Measurements from ENCODE around the gene EML5.

The EML5 gene

GRCh38 chr14:88614218-88614907, 178.4 kb downstream of the EML5 start:
- no peak for DNase-seq (ENCODE audit: low spot score)

DNA sequence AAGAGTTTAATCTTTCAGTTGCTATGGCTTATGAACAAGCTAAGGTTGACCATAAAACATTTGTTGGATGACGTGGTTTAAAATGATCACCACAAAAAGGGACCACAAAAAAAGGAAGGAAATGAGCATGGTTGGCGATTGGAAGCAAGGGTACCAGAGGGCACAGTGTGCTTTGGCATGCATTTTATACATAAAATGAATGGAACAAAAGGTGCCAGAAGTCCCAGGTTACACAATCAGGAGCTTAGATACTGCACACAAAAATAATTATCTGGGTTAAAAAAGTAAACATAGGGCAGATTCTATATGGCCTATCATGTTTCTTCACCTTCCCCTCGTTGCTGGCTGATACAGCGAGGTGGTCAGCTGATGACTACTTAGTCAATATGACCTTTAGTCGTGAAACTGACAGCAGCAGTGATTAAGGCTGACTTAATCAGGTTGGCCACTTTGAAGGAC, 179.2 kb downstream of the EML5 start:
- DNase-seq (ENCODE audit: low spot score), result no peak

GRCh38 chr14:88612981-88613380, 179.8 kb downstream of the EML5 start:
- no peak for DNase-seq (ENCODE audit: low spot score)

GRCh38 chr14:88611878-88612277, 180.9 kb downstream of the EML5 start:
- DNase-seq (ENCODE audit: low spot score), result no peak

GRCh38 chr14:88607829-88608228, 184.9 kb downstream of the EML5 start:
- no peak for DNase-seq (ENCODE audit: low spot score)

DNA sequence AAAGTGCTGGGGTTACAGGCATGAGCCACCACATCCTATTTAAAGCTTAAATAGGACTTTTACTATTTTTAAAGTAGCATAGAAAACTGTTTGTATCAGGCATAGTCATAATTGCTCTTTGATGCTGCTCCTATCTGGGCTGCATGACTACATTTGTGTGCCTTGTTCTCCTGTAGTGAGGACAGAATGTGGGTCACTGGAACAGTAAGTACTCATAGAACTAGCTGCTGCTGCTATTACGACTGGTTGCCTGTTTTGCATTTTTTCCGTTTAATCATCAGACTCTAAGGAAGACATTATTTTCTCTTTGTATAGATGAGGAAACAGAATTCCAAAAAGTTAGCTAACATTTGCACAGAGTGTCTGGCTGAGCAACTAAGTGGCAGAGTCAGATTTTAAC, 187.2 kb downstream of the EML5 start:
- no peak for DNase-seq (ENCODE audit: low spot score)

- no peak for DNase-seq (ENCODE audit: low spot score)
These were observed 188.5 kb downstream of the EML5 start for GRCh38 chr14:88604212-88604611.

GRCh38 chr14:88599761-88600439, 192.9 kb downstream of the EML5 start:
- no peak for DNase-seq (ENCODE audit: low spot score)

DNA sequence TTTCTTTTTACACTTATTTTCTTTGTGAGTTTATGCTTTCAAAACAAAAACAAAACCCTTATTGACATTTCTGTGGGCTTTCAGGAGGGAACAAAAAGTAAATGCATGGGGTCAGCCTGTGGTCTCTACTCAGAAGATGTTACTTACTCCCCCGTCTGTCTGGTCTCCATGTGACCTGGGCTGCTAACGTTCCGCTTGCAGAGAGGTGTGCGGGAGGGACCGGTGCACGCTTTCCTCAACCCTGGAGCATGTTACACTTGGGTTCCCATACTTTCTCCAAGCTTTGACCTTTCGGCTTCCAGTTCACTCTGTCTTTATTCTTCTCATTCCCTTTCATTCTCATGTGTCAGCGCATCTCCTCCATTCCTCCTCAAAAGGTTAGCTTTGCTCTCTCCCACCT, 193.4 kb downstream of the EML5 start:
- no peak for DNase-seq (ENCODE audit: low spot score)

DNA sequence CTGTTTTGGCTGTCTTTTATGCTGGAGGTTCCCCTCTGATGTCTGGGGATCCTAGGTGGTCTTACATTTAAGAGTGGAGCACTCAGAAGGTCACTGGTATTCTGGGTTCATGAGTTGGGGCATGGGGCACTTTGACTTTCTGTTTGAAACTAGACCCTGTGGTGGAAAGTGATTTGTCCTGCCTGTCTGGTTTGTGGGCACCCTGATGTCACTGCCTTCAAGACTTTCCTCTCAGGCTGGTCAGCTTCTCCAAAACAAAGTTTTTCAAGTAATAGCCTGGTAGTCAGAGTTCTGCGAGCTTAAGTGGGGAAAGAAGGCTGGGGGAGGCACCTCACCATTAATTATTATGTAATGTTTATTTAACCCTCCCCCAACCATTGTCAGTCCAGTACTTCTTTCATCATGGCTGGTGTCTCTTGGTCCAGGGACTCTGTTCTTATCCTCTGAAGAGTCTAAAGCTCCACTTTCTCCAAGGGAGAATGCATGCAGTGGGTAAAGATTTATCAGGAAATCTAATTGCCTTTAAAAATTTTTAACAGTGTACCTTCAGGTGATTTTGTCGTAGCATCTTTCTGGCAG, 194.6 kb downstream of the EML5 start:
- DNase-seq (ENCODE audit: low spot score), result no peak

GRCh38 chr14:88597601-88598000, 195.2 kb downstream of the EML5 start:
- DNase-seq (ENCODE audit: low spot score), result no peak

DNA sequence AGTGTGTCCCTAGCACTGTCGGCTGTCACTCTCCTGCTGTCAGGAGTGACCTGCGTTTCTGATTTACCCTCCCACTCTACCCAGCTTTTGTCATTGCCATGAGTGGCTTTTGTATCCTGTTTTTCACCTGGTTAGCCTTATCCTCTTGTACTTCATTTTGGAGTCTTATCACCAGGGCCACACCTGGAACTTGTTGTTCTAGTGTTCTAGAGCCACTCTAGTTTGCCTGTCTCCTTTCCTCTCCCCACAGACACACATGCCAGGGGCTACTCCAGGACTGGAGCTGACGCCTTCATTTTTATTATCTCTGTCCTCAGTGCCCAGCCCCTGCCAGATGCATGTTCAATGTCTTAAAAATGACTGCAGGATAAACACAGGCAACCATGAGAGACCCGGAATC, 195.7 kb downstream of the EML5 start:
- DNase-seq (ENCODE audit: low spot score), result no peak

GRCh38 chr14:88592031-88592430, 200.7 kb downstream of the EML5 start:
- DNase-seq (ENCODE audit: low spot score), result no peak

GRCh38 chr14:88590173-88590572, 202.6 kb downstream of the EML5 start:
- DNase-seq (ENCODE audit: low spot score), result no peak

DNA sequence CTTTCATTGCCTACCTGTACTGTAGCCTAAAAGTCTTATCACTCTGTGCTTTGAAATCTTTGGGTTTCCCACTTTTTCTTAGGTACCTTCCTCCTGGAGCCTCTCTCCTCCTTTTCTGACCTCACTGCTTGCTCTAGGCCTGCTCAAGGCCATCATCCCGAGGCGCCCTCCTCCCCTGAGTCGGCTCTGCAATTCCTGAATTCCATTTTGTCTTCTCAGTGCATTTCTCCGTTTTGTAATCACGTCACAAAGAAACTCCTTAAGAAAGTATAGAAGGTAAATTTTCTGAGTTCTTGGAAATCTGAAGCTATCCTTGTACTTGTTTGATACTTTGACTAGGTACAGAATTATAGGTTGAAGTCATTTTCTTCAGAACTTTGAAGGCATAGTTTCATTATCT, 204.7 kb downstream of the EML5 start:
- DNase-seq (ENCODE audit: low spot score), result no peak

DNA sequence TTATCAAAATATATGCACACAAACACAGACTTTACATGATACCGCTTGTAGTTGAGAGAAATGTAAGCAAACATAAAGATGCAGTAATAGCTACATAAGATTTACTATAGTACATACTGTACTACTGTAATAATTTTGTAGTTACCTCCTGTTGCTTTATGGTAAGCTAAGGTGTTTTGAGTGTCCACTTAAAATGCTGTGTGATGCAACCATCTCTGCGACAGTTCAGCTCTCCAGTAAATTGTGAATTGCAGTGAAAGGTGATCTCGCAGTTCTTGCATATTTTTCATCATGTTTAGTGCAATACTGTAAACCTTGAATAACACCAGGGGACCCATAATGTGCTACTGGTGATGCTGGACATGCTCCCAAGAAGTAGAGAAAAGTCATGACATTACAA, 208.3 kb downstream of the EML5 start:
- DNase-seq (ENCODE audit: low spot score), result no peak

- DNase-seq (ENCODE audit: low spot score), result no peak
These were observed 216.5 kb downstream of the EML5 start for GRCh38 chr14:88576222-88576621.

DNA sequence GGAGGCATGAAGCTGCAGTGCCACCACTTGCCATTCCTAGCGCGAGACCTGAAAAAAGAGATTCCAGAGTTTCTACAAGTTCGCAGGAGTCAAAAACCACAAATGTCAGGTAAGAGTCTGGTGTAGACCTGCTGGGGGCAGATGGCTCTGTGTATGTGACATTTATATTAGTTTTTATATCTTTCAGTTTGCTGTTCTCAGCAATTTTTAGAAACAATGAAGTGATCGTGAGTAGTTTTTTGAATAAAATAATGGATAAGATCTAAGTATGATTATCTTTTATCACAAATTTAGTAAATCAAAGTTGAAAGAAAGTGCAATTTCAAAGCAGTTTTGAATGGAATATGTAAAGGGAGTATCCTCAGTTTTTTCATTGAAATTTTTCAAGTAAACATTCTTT, 220.6 kb downstream of the EML5 start:
- no peak for DNase-seq (ENCODE audit: low spot score)

GRCh38 chr14:88568196-88568595, 224.6 kb downstream of the EML5 start:
- DNase-seq (ENCODE audit: low spot score), result no peak

- DNase-seq (ENCODE audit: low spot score), result no peak
These were observed 227.3 kb downstream of the EML5 start for GRCh38 chr14:88565427-88565826.

DNA sequence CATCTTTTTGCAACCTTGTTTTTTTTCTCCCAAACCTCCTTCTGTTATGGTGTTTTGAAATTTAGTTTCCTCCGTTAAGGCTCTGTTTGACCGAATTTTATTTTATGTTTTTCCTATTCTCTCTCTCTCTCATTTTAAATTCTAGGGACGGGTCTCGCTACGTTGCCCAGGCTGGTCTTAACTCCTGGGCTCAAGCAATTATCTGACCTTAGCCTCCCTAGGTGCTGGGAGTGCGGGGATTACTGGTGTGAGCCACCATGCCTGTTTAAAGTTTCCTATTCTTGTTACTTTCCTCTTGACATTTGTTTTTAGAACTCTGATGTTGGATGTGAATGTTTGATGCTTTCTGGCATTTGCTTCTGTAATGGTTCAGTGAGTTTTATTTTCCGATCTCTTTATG, 228.9 kb downstream of the EML5 start:
- no peak for DNase-seq (ENCODE audit: low spot score)

DNA sequence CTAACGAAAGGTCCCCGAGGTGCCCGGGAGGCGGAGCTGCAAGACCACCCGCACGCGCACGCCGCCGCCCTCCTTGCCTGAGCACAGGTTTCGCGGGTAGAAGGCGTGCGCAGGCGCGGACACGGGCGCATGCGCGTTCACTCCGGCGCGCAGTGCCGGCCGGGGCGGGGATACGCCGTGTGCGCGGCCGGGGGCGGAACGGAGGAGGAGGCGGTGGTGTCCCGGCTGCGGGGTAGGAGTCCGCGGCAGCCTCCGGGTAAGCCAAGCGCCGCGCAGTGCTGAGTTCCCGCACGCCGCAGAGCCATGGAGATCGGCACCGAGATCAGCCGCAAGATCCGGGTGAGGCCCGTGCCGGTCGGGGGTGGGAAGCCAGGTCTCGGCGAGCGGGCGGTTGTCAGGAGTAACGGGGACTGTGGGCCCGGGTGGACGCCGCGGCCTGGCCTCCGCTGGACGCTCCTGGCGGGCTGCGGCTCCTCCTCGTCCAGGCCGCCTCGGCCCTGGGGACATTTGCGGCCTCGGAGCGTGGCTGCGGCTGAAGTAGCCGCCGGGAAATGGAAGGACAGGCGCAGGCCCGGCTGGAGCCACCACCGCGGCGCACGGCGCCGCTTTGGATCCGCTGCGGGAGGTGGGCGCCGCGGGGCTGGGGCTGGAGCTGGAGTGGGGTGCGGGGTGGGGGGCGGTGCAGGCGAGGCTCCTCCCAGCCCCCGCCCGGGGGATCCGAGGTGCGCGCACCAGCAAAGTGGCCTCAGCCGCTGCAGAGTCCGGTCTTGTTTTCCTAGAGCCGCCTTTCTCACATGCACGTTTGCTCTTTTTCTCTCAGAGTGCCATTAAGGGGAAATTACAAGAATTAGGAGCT, 229.7 kb downstream of the EML5 start, which contains the start of gene ZC3H14:
Gene ZC3H14 (plus strand): TSS at position 207 of the 856 bp plus-strand sequence. CDS start 97 bp downstream, at position 304.
- peak; percentile 93 for DNase-seq (ENCODE audit: low spot score)

GRCh38 chr14:88562532-88562830, 230.3 kb downstream of the EML5 start:
- DNase-seq (ENCODE audit: low spot score), result no peak
